Hippocampal formation (tissue), 2 donors: ENCODE results near the gene TSPAN2.

ENCODE experiments used
- DNase-seq, 2 donors: peaks; one replicate each; lab custom pipeline; 2025; lab: John Stamatoyannopoulos, UW

The TSPAN2 gene

GRCh38 chr1:115074839-115075534 lies 14.3 kb downstream of the TSPAN2 start:
- no peak for DNase-seq

GRCh38 chr1:115073298-115074087 lies 15.8 kb downstream of the TSPAN2 start:
- no peak for DNase-seq

GRCh38 chr1:115071012-115071664 lies 18.2 kb downstream of the TSPAN2 start:
- no peak for DNase-seq

- no peak for DNase-seq
Measured at GRCh38 chr1:115069659-115070308, 19.5 kb downstream of the TSPAN2 start.

- DNase-seq = no peak
Measured at GRCh38 chr1:115068826-115069585, 20.3 kb downstream of the TSPAN2 start.

- DNase-seq = no peak
Measured at GRCh38 chr1:115067161-115067859, 22.0 kb downstream of the TSPAN2 start.

- DNase-seq = no peak
Measured at GRCh38 chr1:115065021-115065420, 24.3 kb downstream of the TSPAN2 start.

- DNase-seq = no peak
Measured at GRCh38 chr1:115064461-115064860, 24.8 kb downstream of the TSPAN2 start.

GRCh38 chr1:115063228-115063901 lies 25.9 kb downstream of the TSPAN2 start:
- no peak for DNase-seq

- no peak for DNase-seq
Measured at GRCh38 chr1:115062542-115063004, 26.7 kb downstream of the TSPAN2 start.

- DNase-seq = no peak
Measured at GRCh38 chr1:115060501-115060900, 28.8 kb downstream of the TSPAN2 start.

- DNase-seq = no peak
Measured at GRCh38 chr1:115059316-115059715, 30.0 kb downstream of the TSPAN2 start.

GRCh38 chr1:115057661-115058254 lies 31.5 kb downstream of the TSPAN2 start:
- no peak for DNase-seq

GRCh38 chr1:115056395-115056798 lies 32.9 kb downstream of the TSPAN2 start:
- DNase-seq = no peak

GRCh38 chr1:115052454-115053083 lies 36.7 kb downstream of the TSPAN2 start:
- DNase-seq = peak in 1 of 2 donors; percentile 9

GRCh38 chr1:115051850-115052249 lies 37.5 kb downstream of the TSPAN2 start:
- no peak for DNase-seq

GRCh38 chr1:115046751-115047150 lies 42.6 kb downstream of the TSPAN2 start:
- DNase-seq = no peak

GRCh38 chr1:115041654-115042053 lies 47.6 kb downstream of the TSPAN2 start:
- no peak for DNase-seq

- DNase-seq = no peak
Measured at GRCh38 chr1:115040501-115040900, 48.8 kb downstream of the TSPAN2 start.
